ENCODE results near the gene SH3TC2.

The SH3TC2 gene

GRCh38 chr5:148998174-148998797 is 64.6 kb downstream of the SH3TC2 start:
- peak; percentile 39 for DNase-seq (ENCODE audit: low spot score)

GRCh38 chr5:148996270-148996669 is 66.6 kb downstream of the SH3TC2 start:
- no peak for DNase-seq (ENCODE audit: low spot score)

GRCh38 chr5:148995791-148996190 is 67.1 kb downstream of the SH3TC2 start:
- no peak for DNase-seq (ENCODE audit: low spot score)

GRCh38 chr5:148993283-148993936 is 69.5 kb downstream of the SH3TC2 start:
- no peak for DNase-seq (ENCODE audit: low spot score)

GRCh38 chr5:148992265-148992664 is 70.6 kb downstream of the SH3TC2 start:
- no peak for DNase-seq (ENCODE audit: low spot score)

- no peak for DNase-seq (ENCODE audit: low spot score)
Measured at GRCh38 chr5:148991566-148991965, 71.3 kb downstream of the SH3TC2 start.

- no peak for DNase-seq (ENCODE audit: low spot score)
Measured at GRCh38 chr5:148990817-148991216, 72.0 kb downstream of the SH3TC2 start.

- DNase-seq (ENCODE audit: low spot score) = no peak
Measured at GRCh38 chr5:148989567-148989966, 73.3 kb downstream of the SH3TC2 start.

GRCh38 chr5:148988328-148988727 is 74.5 kb downstream of the SH3TC2 start:
- peak; percentile 79 for DNase-seq (ENCODE audit: low spot score)

GRCh38 chr5:148986636-148987035 is 76.2 kb downstream of the SH3TC2 start:
- no peak for DNase-seq (ENCODE audit: low spot score)

GRCh38 chr5:148984345-148984744 is 78.5 kb downstream of the SH3TC2 start:
- DNase-seq (ENCODE audit: low spot score) = no peak

- DNase-seq (ENCODE audit: low spot score) = no peak
Measured at GRCh38 chr5:148981353-148981752, 81.5 kb downstream of the SH3TC2 start.

GRCh38 chr5:148980731-148981130 is 82.1 kb downstream of the SH3TC2 start:
- DNase-seq (ENCODE audit: low spot score) = no peak

GRCh38 chr5:148979083-148979723 is 83.7 kb downstream of the SH3TC2 start:
- peak; percentile 48 for DNase-seq (ENCODE audit: low spot score)

- DNase-seq (ENCODE audit: low spot score) = no peak
Measured at GRCh38 chr5:148978370-148979082, 84.3 kb downstream of the SH3TC2 start.

GRCh38 chr5:148976569-148977381 is 86.1 kb downstream of the SH3TC2 start:
- peak; percentile 60 for DNase-seq (ENCODE audit: low spot score)

GRCh38 chr5:148974642-148975327 is 88.1 kb downstream of the SH3TC2 start:
- DNase-seq (ENCODE audit: low spot score) = no peak

GRCh38 chr5:148973455-148973854 is 89.4 kb downstream of the SH3TC2 start:
- DNase-seq (ENCODE audit: low spot score) = peak; percentile 65

- peak; percentile 88 for DNase-seq (ENCODE audit: low spot score)
Measured at GRCh38 chr5:148972974-148973374, 89.9 kb downstream of the SH3TC2 start.

GRCh38 chr5:148972396-148972795 is 90.5 kb downstream of the SH3TC2 start:
- DNase-seq (ENCODE audit: low spot score) = no peak

- no peak for DNase-seq (ENCODE audit: low spot score)
Measured at GRCh38 chr5:148970876-148971275, 92.0 kb downstream of the SH3TC2 start.

Data from AG08395 (cell line).